SK-N-DZ (cell line): ENCODE results near the gene MGA.

Experiments
- DNase-seq: peaks from one replicate; pipeline ENCODE4 v3.0.0-alpha.2; 2015; ENCODE audit warnings: low spot score
- small RNA-seq, 2 experiments: library from RNA; depleted of rRNA; stranded (forward); fragments of <200 nt; gene quantifications; one replicate each; pipeline ENCODE3, GENCODE V24; 2014

MGA gene

GRCh38 chr15:41806291-41807181 lies 146.3 kb downstream of the MGA start:
- DNase-seq = no peak

DNA sequence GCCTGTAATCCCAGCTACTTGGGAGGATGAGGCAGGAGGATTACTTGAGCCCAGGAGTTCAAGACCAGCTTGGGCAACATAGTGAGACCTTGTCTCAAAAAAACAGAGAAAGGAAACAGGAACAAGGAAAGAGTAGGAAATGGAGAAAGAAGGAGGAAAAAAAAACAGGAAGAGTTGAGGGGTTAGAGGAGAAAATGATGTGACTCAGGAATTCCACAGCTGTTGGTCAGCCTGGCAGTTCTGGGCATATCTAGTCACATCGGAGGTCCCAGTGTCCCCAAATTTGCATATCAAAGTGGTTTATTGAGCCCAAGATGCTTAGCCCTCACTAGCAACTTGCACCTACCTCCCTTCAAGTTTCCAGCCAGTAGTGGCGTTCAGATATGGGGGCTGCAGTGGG lies 148.9 kb downstream of the MGA start:
- no peak for DNase-seq

DNA sequence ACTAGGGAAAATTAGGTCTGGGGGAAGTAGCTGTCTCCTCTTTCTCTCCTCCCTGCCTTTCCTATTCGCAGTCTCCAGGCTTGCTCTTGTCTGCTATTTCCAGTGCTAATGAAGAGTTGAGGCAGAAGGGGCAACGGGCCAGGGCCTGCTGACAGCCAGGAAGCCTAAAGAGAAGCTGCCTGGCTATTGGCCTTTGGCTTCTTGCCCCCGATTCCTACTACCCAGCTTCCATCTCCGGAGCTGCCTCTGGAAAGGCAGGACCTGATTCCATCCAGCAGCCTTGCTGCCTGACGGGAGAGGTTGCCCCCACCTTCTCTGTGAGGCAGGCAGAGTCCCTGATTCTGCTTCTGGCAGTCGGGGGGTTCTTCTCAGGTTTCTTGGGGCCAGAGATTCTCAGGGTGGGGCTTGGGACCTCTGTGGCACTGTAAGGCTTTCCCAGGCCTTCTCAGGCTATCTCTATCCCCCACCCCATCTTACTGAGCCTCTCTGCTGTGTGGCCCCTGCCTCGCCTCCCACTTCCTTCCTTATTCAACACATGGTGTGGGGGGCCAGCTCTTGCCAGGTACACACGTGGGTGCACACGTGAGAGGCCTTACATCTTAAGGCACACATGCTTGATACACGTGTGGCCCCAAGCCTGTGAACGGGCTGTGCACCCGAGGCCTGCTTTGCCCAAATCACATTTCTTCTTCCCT lies 149.5 kb downstream of the MGA start:
- no peak for DNase-seq

- no peak for DNase-seq
Observed at GRCh38 chr15:41810651-41811431, 150.6 kb downstream of the MGA start.

DNA sequence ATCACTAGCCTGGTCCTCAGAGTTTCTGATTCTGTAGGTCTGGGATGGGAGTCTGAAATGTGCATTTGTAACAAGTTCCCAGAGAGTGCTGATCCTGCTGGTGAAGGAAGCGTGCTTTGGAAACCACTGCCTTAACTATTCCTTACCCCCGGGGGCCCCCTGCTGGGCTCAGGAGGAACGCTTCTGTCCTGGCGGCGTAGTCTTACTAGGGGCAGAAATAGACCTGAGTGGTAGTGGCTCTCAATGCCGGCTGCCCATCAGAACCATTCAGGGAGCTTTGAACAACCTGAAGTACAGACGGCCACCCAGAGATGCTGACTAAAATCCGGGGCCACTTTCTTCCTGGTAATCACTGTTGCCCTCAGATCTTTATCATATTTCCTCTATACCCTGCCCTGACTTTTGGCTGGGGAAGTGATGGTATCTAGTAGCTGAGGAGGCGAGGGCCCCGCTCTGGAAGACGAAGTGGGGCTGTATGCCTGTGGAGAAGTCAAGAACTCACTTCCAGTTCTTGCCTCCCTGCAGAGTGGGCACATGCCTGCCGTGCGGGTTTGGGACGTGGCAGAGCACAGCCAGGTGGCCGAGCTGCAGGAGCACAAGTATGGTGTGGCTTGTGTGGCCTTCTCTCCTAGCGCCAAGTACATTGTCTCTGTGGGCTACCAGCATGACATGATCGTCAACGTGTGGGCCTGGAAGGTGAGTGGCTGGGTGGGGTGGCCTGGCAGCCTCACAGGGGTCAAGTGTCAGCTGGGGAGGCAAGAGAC lies 151.4 kb downstream of the MGA start:
- DNase-seq = peak; percentile 77

DNA sequence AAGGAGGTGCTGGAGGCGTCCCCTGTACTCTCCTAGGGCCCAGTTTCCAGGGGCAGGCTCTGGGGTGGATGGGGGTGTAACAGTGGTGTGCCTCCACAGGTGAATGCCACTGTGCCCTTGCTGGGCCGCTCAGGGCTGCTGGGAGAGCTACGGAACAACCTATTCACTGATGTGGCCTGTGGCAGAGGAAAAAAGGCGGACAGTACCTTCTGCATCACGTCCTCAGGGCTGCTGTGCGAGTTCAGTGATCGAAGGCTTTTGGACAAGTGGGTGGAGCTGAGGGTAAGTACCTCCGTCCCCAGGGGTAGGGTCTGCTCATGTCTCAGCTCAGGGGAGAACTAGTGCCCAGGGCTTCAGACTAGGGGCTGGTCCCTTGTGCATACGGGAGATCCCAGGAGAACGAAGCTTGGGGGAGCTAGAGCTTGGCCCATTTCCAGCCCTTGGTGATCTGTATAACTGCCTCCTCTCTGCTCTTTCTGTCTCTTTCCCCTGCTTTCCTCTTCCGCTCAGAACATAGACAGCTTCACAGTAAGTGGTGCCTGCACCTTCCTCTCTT lies 152.7 kb downstream of the MGA start:
- DNase-seq = no peak

DNA sequence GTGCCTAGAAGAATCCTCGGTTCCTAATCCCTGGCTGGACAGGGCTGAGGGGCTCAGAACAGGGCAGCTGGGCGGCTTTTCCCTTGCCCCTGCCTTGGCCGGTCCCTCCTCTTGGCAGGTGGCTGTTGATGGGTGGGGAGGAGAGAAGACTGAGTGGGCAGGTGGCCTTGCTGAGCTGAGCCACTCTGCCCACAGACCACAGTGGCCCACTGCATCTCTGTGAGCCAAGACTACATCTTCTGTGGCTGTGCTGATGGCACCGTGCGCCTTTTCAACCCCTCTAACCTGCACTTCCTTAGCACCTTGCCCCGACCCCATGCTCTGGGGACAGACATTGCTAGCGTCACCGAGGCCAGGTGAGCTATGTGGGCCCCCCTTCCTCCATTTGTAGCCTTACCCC lies 153.2 kb downstream of the MGA start:
- no peak for DNase-seq

DNA sequence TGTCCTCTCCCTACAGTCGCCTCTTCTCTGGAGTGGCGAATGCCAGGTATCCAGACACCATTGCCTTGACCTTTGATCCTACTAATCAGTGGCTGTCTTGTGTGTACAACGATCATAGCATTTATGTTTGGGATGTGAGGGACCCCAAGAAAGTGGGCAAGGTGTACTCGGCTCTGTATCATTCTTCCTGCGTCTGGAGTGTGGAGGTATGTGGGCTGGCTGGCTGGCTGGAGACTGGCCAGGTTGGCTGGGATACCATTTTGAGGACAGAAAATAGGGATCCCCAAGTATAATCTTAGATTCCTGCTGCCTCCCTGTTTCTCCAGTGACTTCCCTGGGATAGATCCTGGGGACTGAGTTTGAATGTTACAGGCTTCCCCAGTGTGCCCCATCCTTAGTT lies 154.3 kb downstream of the MGA start:
- no peak for DNase-seq

GRCh38 chr15:41816788-41817187 lies 156.6 kb downstream of the MGA start:
- no peak for DNase-seq

- no peak for DNase-seq
Observed at GRCh38 chr15:41817327-41817726, 157.1 kb downstream of the MGA start.

DNA sequence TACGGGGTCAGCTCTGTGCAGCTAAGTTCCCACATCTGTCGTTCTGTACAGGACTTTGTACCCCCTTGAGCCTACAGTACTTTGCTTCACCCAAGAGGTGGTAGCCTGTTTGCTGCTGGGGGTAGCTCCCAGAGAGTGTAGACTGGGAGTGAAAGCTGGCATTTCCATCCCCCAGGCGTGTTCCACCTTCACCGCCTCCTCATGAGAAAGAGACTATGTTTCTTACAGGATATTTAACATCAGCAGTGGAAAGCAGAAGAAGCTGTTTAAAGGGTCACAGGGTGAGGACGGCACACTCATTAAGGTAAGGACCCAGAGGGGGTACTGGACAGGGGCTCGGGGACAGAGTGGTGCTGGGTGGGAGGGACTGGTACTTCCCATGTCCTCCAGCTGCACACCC lies 157.6 kb downstream of the MGA start:
- no peak for DNase-seq

DNA sequence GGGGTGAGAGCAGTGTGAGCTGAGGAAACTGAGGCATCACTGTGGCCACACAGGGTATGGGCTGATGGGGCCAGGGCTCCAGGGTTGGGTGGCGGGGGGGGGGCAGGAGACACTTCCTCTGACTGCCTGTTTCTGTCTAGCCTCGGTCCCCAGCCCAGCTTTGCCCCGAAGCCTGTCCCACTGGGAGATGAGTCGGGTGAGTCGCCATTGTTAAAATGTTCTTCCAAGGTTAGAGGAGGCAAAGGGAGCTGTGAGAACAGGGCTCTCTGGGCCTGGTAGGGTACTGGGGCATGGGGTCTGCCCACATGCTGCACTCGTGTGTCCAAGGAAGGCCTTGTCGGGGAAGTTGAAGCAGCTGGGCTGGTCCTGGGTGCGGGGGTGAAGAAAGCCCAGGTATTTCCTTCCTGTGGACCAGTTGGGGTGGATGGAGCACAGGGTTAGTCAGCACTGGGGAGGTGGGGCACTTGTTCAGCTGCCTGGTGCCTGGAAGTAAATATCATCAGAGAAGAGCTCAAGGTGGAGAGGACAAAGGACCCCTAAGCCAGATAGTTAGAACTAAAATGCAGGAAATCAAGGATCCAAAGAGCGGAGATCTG lies 159.3 kb downstream of the MGA start:
- no peak for DNase-seq

DNA sequence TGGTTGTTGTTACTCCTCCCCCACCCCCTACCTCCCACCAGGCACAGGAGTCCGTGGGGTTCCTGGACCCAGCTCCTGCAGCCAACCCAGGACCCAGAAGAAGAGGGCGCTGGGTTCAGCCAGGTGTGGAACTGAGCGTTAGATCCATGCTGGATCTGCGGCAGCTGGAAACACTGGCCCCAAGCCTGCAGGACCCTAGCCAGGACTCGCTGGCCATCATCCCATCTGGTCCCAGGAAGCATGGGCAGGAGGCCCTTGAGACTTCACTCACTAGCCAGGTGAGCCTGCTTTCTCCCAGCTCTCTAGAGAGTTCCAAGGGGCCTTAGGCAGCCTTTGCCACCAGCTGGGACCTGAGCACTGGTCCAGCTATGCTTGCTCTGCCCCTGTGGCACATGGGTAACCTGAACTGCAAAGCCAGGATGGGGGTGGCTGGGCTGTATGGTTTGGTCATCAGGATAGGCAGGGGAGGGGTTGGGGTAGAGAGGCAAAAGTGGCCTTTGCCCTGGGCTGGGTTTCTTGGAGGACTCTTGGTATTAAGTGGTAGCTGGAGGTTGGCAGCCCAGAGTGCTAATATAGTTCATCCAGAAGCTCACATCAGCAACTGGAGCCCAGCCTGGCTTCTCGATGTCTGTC lies 160.7 kb downstream of the MGA start:
- no peak for DNase-seq

- no peak for DNase-seq
Observed at GRCh38 chr15:41821831-41822230, 161.6 kb downstream of the MGA start.

- no peak for DNase-seq
Observed at GRCh38 chr15:41822471-41822870, 162.3 kb downstream of the MGA start.

Small RNA genes within 50 kb of the gene (small RNA-seq; reads per million reads assigned to genes)
- gene MIR626 = 0 reads per million in 2 experiments
